Keratinocyte (primary cell): Measurements from ENCODE around the gene HPD.

Source experiments
- CTCF ChIP-seq, 3 experiments: IDR thresholded peaks in 1 of 3; conservative IDR thresholded peaks in 1 of 3; optimal IDR thresholded peaks in 1 of 3; 2 replicates in 2 of 3; 3 replicates in 1 of 3; pipeline versions ENCODE3 to v1.5.1; 2011; ENCODE audit warnings: low read length in 3 of 3, mild to moderate bottlenecking in 3 of 3, moderate library complexity in 2 of 3, control low read depth in 1 of 3, inconsistent platforms in 1 of 3; ENCODE audit not compliant: insufficient read depth in 2 of 3; ENCODE audit errors: extremely low read depth in 1 of 3
- EZH2 ChIP-seq: IDR thresholded peaks from one replicate; pipeline ENCODE4 v1.6.1; 2012; ENCODE audit warnings: inconsistent platforms, mild to moderate bottlenecking, low read length, moderate library complexity

- TF ChIP-seq CTCF (optimal IDR thresholded peaks at IDR 0.05 in 1 of 3, IDR thresholded peaks at IDR 0.05 in 1 of 3, conservative IDR thresholded peaks at IDR 0.05 in 1 of 3; ENCODE audit: extremely low read depth in 1 of 3, insufficient read depth in 2 of 3, low read length in 3 of 3) (no peak), EZH2 (no peak)
These were observed at the start of gene HPD for GRCh38 chr12:121858662-121859572.
